Inflammatory macrophage (primary cell): ENCODE measurements around the gene MMP11.

Source experiments
- DNase-seq, 2 donors: peaks; one replicate each; pipeline ENCODE4 v3.0.0-alpha.2; 2020 to 2022

Gene MMP11

DNA sequence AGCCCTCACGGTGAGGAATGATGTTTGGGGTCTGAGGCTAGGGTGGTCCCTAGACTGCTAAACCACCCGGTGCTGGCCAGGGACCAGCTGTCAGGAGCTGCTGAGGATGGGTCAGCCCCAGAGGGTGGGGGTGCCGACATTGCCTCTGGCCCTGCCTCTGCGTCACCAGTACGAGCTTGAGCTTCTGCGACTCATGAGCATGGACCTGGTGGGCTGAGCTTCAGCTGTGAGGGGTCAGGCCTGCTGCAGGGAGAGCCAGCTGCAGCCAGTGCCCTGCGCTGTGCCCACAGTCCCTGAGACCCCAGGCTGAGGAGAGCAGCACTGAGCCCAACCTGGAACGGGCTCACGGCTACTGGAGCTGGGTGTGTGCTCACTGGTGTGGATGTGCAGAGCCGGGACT, 59.1 kb downstream of the MMP11 start:
- no peak for DNase-seq

DNA sequence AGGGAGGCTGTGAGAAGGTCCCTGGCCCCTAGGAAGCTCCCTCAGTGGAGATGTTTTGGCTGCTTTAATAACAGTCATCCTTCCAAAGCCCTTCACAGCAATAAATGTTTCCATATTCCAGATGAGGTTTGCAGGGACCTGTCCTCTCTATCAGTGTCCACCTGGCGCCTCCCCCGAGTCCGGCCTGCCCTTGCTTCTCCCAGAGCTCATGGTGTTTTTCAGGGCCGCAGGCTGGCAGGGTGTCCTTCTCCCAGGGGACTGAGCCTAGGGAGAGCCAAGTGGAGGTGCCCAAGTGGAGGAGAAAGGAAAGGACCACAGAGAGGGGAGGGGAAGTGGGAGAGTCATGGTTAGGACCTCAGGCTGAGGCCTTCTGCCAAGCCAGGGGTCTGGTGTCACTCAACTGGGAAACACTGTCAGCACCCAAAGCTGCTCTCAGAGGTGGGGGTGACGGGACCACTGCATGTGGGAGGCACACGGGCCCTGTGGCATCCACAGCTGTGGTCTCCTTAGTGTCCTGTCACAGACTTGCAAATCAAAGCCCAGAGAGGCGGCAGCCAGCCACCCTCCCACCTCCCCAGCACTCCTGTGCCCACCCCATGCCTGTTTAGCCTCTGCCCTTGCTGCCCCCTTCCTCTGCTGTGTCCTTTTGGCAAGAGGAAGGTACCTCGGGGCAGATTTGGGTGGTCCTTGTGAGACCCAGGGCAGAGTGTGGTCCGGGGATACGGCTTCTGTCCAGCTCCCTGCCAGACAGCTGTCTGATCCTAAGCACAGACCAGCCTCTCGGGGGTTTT, 59.8 kb downstream of the MMP11 start:
- DNase-seq, result no peak

DNA sequence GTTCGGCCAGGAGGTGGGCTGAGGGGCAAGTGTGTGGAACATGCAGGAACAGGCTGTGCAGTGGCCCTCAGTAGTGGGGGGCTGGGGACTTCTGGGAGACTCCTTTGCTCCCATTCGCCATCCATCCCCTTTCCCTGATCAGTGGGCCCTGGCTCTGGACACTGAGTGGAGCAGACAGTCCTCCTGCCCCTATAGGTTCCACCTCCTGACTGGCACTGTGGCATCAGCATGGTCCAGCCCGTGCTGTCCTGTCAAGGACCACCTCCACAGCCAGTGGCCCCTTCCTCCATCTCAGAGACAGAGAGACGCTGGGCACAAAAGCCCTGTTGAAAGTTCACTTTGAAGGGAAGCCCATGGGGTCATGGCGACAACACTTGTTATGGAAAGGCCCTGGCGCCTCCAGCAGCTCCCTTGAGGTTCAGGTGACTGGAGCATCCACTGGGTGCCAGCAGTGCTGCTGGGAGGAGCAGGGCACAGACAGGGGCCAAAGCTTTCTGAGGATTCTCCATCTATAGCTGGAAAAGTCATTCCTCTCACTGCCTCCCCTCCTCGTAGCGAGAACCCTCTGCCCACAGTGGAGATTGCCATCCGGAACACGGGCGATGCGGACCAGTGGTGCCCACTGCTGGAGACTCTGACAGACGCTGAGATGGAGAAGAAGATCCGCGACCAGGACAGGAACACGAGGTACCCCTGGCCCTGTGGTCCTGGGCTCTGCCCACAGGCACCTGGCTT, 60.5 kb downstream of the MMP11 start:
- no peak for DNase-seq
